Gastrocnemius medialis (tissue), 4 donors: ENCODE results near the gene STARD7.

ENCODE experiments used
- POLR2A ChIP-seq, 2 donors: fragments of 450-650 bp; IDR thresholded peaks; one replicate each; pipeline ENCODE4 v1.6.1; 2017; ENCODE audit warnings: antibody characterized with exemption in 2 of 2, mild to moderate bottlenecking in 2 of 2, moderate library complexity in 2 of 2
- TF ChIP-seq, protein P1 (sequence below), 5 experiments: fragments of 450-650 bp in 3 of 5; fragments of 200-600 bp in 2 of 5; sonication (generic) in 2 of 5; IDR thresholded peaks in 4 of 5; conservative IDR thresholded peaks in 1 of 5; 1 replicate in 4 of 5; 2 replicates in 1 of 5; pipeline ENCODE4 v1.5.1; 2016 to 2019; ENCODE audit warnings: antibody characterized with exemption in 5 of 5, mild to moderate bottlenecking in 3 of 5, moderate library complexity in 3 of 5

DNA sequence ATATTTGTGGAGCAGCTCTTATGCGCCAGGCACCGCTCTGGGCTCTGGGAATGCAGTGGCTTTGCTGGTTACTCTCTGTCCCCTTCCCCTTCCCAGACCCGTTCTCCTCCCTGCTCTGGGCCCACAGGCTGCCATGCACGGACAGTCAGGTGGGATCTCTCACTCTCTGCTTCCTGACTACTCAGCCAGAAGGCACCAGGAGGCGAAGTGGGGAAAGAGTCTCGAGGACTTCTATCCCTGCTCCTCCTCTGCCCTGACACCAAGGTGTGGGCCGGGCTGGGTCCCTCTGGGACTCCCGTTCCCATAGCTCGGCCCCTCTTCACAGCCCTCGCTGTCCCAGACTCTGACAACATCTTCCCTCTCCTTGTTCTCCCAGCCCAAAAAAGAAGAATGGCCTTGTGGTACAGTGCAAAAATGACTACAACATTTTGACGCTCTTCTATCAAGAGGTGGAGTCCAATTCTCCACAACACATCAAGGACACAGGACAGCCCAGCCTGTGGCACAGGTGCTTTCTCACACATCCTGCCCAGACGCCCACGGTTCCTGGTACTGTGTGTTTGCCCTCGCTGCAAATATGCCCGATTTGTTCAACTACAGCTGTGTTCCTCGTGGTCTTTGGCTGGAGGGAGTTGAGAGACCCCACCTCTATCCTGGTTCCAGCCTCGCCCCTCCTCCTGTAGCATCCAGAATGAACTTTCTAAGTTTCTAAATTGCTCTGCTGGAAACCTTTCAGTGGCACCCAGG lies 49.4 kb downstream of the STARD7 start:
- TF ChIP-seq, protein P1, sequence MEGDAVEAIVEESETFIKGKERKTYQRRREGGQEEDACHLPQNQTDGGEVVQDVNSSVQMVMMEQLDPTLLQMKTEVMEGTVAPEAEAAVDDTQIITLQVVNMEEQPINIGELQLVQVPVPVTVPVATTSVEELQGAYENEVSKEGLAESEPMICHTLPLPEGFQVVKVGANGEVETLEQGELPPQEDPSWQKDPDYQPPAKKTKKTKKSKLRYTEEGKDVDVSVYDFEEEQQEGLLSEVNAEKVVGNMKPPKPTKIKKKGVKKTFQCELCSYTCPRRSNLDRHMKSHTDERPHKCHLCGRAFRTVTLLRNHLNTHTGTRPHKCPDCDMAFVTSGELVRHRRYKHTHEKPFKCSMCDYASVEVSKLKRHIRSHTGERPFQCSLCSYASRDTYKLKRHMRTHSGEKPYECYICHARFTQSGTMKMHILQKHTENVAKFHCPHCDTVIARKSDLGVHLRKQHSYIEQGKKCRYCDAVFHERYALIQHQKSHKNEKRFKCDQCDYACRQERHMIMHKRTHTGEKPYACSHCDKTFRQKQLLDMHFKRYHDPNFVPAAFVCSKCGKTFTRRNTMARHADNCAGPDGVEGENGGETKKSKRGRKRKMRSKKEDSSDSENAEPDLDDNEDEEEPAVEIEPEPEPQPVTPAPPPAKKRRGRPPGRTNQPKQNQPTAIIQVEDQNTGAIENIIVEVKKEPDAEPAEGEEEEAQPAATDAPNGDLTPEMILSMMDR (IDR thresholded peaks at IDR 0.05 in 4 of 5, conservative IDR thresholded peaks at IDR 0.05 in 1 of 5): no peak
- TF ChIP-seq POLR2A (IDR thresholded peaks at IDR 0.05): no peak
